Glomerular endothelial cell (primary cell): ENCODE data around the gene PHOX2B. TPM values are rescaled to one million over a fixed set of nuclear protein-coding genes. Genes with fewer than 3 reads are reported as not detected.
"Not testable (repeated sequence)": the region's sequence is repeated elsewhere in the genome, so short reads cannot be mapped to it uniquely, and the experiment has no call there.

Experiments used
- DNase-seq: peaks from one replicate; pipeline ENCODE4 v3.0.0-alpha.2; 2011; ENCODE audit warnings: low read depth, low spot score; ENCODE audit errors: extremely low read depth
- total RNA-seq: library from RNA; depleted of rRNA; stranded (reverse); fragments of >200 nt; gene quantifications from 2 replicates; pipeline ENCODE4 v1.2.3, GENCODE V29; 2015

Gene PHOX2B
- total RNA-seq, 1 donor from 2014 or later = not detected

DNA sequence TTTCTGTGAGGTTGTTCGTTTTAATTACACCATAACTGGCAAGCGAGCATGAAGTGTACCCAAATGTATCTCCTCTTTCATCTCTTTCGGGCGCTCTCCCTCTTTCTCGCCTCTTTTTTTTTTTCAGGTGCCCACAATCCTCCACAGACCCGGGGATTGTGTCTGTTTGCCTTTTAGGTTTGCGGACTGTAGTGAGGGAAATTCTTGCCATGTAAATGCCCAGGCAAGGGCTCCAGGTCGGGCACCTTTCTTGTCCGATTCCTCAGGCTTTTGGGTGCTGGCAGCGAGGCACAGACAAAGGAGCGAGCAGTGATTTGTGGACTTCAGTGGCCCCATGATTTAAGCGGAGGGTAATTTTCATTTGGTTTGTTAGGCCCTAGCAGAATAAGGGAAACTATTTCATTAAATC lies 1.1 kb upstream of the PHOX2B start:
- DNase-seq = no peak

DNA sequence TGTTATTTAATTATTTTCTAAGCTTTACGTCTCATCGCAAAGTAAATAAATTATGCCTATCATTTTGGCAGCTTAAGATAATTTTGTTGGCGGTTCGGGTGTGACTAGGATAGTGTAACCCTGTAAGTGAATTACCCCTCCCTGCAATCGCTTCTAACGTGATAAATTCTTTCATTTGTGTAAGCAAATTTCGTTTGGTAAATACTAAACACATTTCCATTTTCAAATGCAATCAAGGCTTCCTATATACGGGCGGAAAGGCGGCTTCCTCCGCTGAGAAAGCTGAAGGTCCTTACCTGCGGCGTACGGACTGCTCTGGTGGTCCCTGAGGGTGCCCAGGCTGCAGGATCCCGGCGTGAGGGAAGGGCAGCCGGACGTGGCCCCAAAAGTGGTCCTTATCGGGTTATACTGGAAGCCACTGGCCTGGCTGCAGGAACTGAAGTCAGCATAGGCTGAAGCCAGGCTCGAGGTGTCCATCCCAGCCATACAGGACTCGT lies 403 bp downstream of the PHOX2B start:
- DNase-seq = no peak

DNA sequence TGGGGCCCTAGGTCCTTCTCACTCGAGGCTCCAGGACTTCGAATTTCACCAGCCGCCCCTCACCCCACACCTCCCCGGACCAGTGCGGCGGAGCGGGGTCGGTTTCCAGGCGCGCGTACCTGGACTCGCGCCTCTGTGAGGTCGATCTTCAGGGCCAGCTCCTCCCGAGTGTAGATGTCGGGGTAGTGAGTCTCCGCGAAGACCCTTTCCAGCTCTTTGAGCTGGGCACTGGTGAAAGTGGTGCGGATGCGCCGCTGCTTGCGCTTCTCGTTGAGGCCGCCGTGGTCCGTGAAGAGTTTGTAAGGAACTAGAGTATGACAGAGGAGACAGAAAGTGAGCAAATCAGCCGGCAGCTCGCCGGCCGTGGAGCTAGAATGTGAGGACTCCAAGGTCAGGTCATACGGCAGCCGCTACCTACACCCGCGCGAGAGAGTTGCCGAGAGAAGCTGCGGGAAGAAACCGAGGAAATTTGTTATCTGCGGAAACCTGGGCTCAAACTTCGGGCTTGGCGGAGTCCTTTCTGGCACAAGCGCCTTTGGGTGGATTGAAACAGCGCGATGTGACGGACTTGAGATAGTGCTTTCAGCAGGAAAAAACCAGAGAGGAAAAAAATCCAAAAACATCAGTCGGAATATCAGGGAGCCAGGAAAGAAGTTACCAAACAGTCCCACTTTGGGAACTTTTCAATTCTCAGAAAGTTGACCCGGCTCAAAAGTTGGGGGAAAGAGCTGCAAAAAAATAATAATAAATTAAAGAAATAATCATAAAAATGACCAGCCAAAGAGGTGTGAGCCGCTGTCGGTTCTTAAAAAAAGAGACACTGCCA lies 1.1 kb downstream of the PHOX2B start:
- DNase-seq = no peak

DNA sequence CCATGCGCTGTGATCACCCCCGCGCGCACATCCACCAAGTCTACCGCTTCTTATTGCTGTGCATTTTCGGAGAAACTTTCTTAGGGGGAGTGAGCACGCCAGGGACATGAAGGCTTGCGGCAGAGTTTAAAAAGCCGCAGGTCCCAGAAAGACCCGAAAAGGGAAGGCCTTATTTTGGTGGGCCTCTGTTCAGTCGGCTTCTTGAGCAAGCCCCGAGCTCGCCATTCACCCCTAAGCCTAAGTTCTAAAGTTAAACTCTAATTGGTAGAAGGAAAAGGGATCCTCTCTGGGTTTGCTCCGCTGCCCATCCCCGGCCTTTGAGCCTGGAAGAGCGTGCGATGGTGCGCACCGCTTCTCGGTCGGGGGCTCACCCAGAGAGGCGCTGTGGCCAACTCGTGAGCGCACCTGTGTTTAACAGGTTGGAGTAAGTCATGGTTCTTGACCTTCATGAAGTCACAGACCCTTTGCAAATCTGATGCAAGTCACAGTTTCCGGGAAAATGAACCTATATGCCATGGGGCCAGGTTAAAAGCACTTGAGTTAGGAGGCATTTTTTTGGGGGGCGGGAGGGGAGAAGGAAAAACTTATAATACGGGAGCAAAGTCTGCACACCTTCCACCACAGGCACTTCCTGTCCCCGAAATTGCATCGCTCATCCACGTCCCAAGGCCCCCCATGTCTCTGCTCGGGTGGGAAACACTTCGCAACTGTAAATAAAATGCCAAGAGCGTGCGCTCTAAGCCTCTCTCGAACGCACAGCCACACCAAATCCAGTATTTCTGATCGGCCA lies 1.9 kb downstream of the PHOX2B start:
- no peak for DNase-seq

GRCh38 chr4:41746025-41746439 lies 2.5 kb downstream of the PHOX2B start:
- no peak for DNase-seq

GRCh38 chr4:41745292-41746024 lies 3.1 kb downstream of the PHOX2B start:
- no peak for DNase-seq

DNA sequence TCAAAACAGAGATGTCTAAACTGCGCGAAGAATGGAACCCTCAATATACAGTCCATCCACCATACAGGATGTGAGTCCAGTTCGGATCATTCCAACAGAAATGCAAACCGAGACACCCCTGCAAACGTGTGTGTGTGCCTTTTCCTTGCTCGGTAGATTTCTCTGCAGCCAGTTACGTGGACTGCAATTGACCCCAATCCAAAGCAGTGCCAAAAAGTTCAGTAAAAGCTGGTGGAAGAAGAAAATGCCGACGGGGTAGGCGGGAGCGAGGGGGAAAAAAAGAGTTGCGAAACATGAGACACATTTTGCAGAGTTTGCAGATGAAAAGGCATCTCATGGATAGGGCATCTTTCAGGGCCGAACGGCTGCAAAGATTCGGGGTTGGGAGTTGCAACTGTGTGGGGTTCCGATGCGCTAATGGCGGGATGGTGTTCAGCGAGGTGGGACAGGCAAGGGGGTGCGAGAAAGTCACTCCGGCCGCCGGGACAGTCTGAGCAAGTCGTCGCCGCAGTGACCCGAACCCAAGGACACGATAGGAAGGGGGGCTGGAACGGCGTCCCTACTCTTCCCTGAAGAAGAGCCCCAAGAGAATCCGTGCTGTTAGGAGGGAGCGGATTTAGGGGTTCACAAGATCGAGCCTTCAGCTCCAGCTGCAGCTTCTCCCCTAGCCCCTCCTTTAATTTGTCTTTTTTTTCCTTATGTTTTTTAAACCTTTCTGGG lies 3.8 kb downstream of the PHOX2B start:
- DNase-seq = no peak

GRCh38 chr4:41741354-41741753 lies 7.2 kb downstream of the PHOX2B start:
- no peak for DNase-seq

- DNase-seq = not testable (repeated sequence)
Measured at GRCh38 chr4:41737491-41737890, 11.0 kb downstream of the PHOX2B start.

- DNase-seq = no peak
Measured at GRCh38 chr4:41734371-41734770, 14.2 kb downstream of the PHOX2B start.

- no peak for DNase-seq
Measured at GRCh38 chr4:41731569-41732126, 16.9 kb downstream of the PHOX2B start.

GRCh38 chr4:41728573-41728913 lies 20.0 kb downstream of the PHOX2B start:
- no peak for DNase-seq

GRCh38 chr4:41727861-41728572 lies 20.5 kb downstream of the PHOX2B start:
- DNase-seq = no peak

DNA sequence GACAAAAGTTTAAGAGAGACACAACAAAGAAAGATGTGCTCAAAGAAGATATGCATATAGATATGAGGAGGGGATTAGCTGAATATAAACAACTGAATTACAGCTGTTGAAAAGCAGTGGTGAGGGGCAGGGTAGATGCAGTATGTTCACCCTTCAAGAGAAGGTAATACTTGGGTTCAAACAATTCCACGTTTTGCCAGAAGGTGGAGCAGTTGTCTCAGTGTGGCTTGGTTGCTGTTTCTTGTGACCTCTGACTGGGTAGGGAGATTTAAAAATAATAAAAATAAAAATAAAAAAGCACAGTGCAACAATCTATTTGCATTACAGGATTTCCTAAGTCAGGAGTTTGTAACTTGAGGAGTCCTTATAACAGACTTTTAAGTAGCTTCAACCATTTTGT lies 23.3 kb downstream of the PHOX2B start:
- no peak for DNase-seq

DNA sequence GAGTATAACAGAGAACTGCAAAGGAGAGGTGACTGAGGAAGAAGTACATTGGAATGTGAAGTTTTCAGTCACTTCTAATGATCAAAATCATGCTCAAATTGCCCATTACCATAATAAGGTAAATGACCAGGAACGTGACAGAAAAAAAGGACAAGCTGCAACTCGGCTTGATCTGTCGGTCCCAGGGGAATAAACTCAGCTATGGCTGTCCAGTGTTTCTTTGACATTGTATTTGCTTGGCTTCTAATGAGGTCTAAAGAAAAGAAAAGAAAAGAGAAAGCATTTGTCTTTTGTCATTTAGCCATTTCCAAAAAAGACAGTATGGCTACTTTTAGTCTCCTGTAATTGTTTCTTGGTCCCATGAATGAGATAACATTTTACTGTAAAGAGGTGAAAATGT lies 25.2 kb downstream of the PHOX2B start:
- no peak for DNase-seq

DNA sequence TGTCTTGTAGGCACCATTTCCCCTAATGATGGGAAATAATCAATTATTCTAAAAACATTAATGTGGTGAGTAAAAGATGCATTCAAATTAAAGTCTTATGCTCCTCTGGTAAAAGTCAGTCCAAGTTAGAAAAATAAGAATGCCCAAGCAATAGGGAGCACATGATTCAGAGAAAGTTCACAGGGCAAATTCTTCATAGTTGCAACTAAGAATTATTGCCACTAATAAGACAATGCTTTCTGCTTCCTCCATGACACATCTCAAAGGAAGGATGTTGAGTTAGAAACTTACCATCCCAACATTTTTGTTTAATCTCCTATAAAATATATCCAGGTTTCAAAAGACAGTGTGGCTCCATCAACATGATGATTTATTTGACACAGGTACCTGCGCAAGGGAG lies 26.3 kb downstream of the PHOX2B start:
- no peak for DNase-seq

DNA sequence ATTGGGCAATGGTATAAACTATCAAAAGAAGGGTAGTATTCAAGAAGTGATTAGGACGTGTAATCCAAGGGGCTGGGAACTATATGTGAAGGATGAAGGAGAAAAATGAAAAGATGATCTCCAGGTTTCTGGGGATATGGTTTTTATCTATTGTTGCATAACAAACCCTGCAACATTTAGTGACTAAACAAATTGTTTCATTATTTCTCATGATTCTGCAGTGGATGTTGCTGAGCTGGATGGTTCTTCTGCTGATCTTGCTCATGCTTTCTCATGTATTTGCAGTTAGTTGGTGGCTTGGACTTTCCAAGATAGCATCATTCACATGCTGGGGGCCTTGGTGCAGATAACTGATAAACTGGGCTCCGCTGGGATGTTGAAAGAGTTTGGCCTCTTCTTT lies 29.1 kb downstream of the PHOX2B start:
- DNase-seq = no peak

DNA sequence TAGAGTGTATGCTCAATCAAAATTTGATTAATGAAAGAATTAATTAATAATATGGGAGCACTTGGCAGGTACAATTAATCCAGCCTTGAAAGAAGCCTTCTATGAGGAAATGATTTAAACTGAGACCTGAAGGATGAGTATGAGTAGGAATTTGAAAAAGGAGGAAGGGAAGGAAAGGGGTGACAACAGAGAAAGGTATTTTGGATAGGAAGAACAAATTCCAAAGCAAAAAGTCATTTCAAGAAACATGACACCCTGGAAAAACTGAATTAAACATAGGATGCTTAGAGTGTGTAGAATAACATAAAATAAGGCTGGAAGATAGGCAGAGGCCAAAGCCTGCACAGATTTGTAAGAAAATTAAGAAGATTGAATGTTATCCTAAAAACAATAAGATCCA lies 29.6 kb downstream of the PHOX2B start:
- DNase-seq = no peak

DNA sequence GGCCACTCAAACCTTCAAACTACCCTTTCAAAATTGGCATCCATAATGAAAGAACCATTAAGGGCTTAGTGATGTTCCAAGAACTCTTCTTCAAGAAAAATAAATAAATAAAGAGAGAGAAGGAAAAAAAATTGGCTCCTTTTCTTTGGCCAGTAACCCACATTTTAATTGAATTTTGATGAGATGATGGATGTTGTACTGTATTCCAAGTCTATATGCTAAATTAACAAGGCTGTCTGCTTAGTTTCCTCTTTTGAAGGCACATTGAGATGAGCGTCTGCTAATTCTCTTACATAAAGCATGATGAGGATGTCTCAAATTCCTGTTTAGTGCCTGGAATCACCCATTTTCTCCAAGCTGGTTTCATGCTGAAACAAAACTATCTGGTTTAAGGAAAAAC lies 33.4 kb downstream of the PHOX2B start:
- no peak for DNase-seq
